IPS-18a (cell line): Measurements from ENCODE around the gene MGARP.
A peak's percentile ranks its signal among the peaks of the same experiment; 100 is the strongest.

Source experiments
- H3K27ac ChIP-seq: one replicate; pipeline ENCODE4 v1.5.1; 2013; ENCODE audit warnings: low read length
- H3K27me3 ChIP-seq: one replicate; pipeline ENCODE4 v1.6.1; 2013; ENCODE audit warnings: mild to moderate bottlenecking, low read length; ENCODE audit not compliant: control insufficient read depth, insufficient read depth
- H3K36me3 ChIP-seq: one replicate; pipeline ENCODE4 v1.6.1; 2013; ENCODE audit warnings: low read depth, low read length; ENCODE audit not compliant: control insufficient read depth
- H3K4me1 ChIP-seq: one replicate; pipeline ENCODE4 v1.6.1; 2013; ENCODE audit warnings: low read depth, low read length; ENCODE audit not compliant: control insufficient read depth
- H3K4me3 ChIP-seq: one replicate; pipeline ENCODE4 v1.5.1; 2013; ENCODE audit warnings: low read length
- H3K9ac ChIP-seq: one replicate; pipeline ENCODE4 v1.6.1; 2013; ENCODE audit warnings: mild to moderate bottlenecking, low read length, moderate library complexity
- H3K9me3 ChIP-seq: one replicate; pipeline ENCODE4 v1.6.1; 2013; ENCODE audit warnings: low read depth, low read length; ENCODE audit not compliant: control insufficient read depth

Gene MGARP

DNA sequence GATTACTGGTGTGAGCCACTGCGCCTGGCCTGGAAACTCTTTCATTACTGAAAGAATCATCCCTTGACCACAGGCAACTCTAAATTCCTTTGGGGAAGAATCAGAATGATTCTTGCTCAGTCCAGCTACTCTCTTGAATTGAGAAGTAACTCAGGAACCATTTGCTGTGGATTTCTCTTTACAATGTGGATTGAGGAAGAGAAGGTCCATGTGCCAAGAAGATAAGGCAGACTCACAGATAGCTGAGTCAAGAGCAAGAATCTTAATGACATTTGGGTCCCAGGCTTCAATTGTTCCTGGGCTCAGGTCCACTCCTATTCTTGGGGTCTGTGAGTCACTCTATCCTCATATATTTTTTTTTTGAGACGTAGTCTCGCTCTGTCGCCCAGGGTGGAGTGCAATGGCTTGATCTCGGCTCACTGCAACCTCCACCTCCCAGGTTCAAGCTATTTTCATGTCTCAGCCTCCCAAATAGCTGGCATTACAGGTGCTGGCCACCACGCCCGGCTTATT lies 6.2 kb upstream of the MGARP start:
- no peak overlapping the region for H3K27ac ChIP-seq
- no peak overlapping the region for H3K4me3 ChIP-seq
- H3K36me3 ChIP-seq = peaks cover 9% of the 10 kb centered on the region
- H3K9me3 ChIP-seq = no peaks in the 10 kb centered on the region
- H3K27me3 ChIP-seq = peaks cover 12% of the 10 kb centered on the region
- H3K9ac ChIP-seq = no peak overlapping the region
- no peaks in the 10 kb centered on the region for H3K4me1 ChIP-seq

DNA sequence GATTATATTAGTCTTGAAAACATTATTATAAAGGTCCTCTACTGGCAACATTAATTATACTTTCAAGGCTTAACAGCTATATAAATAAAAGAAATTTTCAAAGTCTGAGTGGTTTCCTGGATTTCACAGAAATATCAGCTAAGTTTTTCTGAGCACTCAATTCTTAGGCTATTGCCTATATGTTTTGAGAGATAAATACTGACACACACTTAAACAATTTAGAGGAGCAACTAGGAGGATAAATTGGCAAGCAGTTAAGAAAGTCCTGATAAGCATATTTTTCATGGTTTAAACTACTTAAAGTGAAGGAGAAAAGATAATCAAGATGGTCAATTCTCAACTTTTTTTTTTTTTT lies 2.7 kb upstream of the MGARP start:
- Histone ChIP-seq H3K4me3 (no peak overlapping the region), H3K9ac (no peak overlapping the region), H3K27ac (no peak overlapping the region), H3K36me3 (no peaks in the 10 kb centered on the region), H3K9me3 (no peaks in the 10 kb centered on the region), H3K27me3 (peaks cover 47% of the 10 kb centered on the region), H3K4me1 (peaks cover 13% of the 10 kb centered on the region)

DNA sequence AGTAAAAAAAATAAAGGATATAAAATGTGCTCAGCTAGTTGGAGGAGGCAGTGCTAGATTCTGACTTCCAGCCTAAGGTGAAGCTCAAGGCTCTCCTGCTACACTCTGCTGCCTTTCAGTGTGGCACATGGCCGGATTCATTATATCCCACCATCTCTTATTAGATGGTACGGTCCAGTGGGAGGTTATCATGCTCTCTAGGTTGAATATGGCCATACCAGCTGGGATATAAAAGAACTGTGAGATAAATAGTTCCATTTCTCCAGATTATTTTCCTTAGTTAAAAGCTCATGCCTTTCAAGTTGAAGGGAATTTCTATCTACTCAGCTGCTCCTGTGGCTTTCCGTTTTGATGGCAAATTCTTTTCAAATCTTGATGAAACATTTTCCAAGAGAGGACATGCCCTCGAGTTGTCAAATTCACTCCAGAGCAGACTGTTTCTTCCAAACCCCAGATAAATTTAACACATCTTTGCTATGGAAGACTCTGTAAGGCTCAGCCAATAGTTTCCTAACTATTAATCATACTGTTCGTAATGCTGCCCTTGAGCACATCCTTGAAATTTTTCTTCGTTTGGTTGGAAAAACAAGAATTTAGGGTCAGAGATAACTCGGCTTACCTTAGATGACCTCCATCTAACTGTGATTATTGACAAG lies 2.2 kb upstream of the MGARP start:
- no peaks in the 10 kb centered on the region for H3K9me3 ChIP-seq
- H3K27me3 ChIP-seq = peaks cover 52% of the 10 kb centered on the region
- H3K27ac ChIP-seq = no peak overlapping the region
- H3K4me3 ChIP-seq = no peak overlapping the region
- no peaks in the 10 kb centered on the region for H3K36me3 ChIP-seq
- H3K9ac ChIP-seq = no peak overlapping the region
- H3K4me1 ChIP-seq = peaks cover 13% of the 10 kb centered on the region

DNA sequence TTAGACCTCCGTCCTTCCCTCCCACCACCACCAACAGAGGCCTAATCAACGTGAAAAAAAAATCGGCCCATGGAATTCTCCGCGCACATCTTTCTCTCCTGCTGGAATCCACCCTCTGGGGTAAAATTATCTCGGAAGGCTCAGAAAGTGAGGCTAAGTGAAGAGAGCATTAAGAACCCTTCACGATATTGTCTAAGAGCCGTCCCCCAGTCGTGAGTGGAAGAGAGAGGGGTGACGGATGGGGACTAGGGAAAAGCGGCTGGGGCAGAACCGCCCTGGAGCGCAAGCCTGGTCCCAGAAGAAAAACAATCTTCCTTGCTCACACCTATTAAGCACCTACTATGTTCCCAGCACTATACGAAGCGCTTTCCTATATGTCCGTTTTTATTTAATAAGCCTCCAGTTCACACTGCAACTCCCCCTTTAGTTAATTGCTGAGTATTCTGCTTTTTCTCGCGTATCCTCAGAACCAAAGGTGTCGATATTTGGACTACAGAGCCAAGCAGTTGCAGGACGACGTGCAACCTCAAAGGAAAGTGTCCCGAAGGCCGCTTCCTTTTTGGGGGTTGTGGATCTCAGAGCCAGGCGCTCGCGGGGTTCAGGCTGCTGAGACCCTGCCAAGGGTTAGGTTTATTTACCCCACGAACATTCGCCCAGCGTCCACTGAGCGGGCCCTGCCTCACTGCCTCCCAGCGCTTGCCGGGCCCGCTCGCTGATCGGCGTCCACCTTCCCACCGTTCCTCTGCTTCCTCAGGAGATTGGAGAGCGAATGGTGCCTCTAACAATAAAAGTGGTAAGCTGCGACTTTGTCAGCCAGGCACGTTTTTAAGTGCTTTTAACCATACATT lies 889 bp downstream of the MGARP start:
- no peak overlapping the region for H3K27ac ChIP-seq
- H3K9ac ChIP-seq = no peak overlapping the region
- H3K4me3 ChIP-seq = peak overlapping the region; percentile 70
- no peaks in the 10 kb centered on the region for H3K9me3 ChIP-seq
- peaks cover 13% of the 10 kb centered on the region for H3K4me1 ChIP-seq
- no peaks in the 10 kb centered on the region for H3K36me3 ChIP-seq
- H3K27me3 ChIP-seq = peaks cover 64% of the 10 kb centered on the region

DNA sequence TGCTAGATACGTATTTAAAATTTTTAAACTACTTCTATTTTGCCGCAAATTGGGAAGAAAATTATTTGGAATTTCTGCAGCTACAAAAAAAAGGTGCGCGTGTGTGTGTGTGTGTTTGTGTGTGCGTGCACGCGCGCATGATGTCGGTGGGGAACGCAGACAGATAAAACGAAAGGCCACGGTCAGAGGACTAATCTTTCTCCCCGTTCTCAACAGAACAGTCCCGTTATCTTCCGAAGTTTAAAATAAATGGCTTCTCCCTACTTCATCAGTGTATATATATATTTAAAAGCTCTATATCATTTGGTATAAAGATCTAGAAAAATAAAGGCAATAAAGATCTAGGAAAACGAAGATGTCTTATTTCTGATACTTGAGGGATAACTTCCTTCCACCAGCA lies 1.5 kb downstream of the MGARP start:
- H3K9me3 ChIP-seq = no peaks in the 10 kb centered on the region
- H3K36me3 ChIP-seq = no peaks in the 10 kb centered on the region
- peaks cover 64% of the 10 kb centered on the region for H3K27me3 ChIP-seq
- no peak overlapping the region for H3K27ac ChIP-seq
- H3K4me1 ChIP-seq = peaks cover 13% of the 10 kb centered on the region
- no peak overlapping the region for H3K9ac ChIP-seq
- H3K4me3 ChIP-seq = peak overlapping the region; percentile 70

DNA sequence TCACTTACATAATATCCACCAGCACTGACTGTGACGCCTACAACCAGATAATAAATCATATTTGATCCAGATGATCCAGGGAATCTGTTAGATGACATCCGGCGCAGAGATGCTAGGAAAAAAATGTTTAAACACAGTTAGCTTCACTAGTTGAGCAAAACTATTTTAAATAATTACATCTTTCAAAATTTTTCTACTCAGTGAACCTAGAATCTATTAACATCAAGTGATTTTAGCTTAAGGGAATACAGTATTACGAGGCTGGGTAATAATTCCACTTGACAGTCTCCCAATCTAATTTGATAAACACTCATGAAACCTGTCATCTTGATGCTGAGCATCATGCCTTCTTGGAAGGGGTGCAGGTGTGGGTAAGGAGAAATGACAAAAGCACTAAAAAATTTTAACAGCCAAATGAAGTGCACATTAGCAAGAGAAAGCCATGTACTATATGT lies 4.7 kb downstream of the MGARP start:
- Histone ChIP-seq H3K27me3 (peaks cover 43% of the 10 kb centered on the region), H3K9me3 (no peaks in the 10 kb centered on the region), H3K9ac (no peak overlapping the region), H3K4me3 (no peak overlapping the region), H3K4me1 (peaks cover 11% of the 10 kb centered on the region), H3K27ac (no peak overlapping the region), H3K36me3 (no peaks in the 10 kb centered on the region)

DNA sequence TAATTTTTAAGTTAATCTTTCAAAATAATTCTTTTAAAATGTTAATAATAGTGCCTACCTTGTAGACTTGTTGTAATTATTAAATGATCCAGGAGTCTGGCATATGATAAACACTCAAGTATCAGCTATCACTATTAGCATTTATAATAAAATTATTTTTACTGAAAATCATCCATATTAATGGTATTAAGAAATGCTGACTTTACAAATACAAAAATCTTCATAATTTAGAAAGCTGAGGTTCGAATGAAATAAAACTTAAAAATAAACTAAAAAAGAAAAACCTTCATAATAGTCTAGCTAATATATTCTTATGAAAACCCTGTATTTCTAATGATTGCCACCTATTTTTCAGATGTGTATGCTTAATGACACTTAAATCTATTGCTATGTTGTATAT lies 5.2 kb downstream of the MGARP start:
- Histone ChIP-seq H3K27me3 (peaks cover 38% of the 10 kb centered on the region), H3K4me1 (peaks cover 10% of the 10 kb centered on the region), H3K9ac (no peak overlapping the region), H3K27ac (no peak overlapping the region), H3K4me3 (no peak overlapping the region), H3K36me3 (no peaks in the 10 kb centered on the region), H3K9me3 (no peaks in the 10 kb centered on the region)

DNA sequence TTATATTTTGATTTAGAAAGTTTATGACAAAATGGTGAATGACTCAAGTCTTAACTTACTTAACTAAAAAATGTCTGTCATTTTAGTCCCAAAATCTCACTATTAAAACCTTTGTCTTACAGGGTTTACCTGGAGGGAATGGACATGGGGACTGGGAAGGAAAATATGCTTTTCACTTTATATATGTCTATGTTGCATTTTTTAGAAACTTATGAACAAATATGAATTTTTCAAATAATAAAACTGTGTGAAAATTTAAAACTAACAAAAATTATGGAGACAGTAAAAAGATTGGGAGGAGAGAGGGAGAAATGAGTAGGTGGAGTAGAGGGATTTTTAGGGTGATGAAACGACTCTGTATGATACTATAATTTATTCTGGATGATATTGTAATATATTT lies 6.2 kb downstream of the MGARP start:
- Histone ChIP-seq H3K27ac (no peak overlapping the region), H3K4me1 (peaks cover 2% of the 10 kb centered on the region), H3K9ac (no peak overlapping the region), H3K9me3 (no peaks in the 10 kb centered on the region), H3K27me3 (peaks cover 28% of the 10 kb centered on the region), H3K36me3 (no peaks in the 10 kb centered on the region), H3K4me3 (no peak overlapping the region)

DNA sequence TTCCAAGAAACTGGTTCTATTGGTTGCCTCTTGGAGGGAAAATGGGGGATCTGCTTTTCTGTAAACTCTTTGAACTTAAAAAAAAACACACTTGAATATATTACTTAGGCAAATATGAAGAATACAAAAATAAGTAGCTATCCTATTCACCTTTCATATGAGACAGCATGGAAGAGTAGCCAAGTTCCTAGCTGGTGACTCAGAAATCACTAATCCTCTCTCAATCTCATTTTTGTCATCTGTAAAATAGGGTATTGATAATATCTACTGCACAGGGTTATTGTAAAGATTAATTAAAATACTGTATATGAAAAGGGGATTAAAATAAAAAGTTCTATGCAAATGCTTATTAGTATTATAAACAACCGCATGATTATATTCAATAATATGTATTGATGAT lies 12.7 kb downstream of the MGARP start:
- Histone ChIP-seq H3K9me3 (no peaks in the 10 kb centered on the region), H3K4me3 (no peak overlapping the region), H3K27ac (no peak overlapping the region), H3K4me1 (peaks cover 8% of the 10 kb centered on the region), H3K27me3 (no peaks in the 10 kb centered on the region), H3K36me3 (no peaks in the 10 kb centered on the region), H3K9ac (no peak overlapping the region)

DNA sequence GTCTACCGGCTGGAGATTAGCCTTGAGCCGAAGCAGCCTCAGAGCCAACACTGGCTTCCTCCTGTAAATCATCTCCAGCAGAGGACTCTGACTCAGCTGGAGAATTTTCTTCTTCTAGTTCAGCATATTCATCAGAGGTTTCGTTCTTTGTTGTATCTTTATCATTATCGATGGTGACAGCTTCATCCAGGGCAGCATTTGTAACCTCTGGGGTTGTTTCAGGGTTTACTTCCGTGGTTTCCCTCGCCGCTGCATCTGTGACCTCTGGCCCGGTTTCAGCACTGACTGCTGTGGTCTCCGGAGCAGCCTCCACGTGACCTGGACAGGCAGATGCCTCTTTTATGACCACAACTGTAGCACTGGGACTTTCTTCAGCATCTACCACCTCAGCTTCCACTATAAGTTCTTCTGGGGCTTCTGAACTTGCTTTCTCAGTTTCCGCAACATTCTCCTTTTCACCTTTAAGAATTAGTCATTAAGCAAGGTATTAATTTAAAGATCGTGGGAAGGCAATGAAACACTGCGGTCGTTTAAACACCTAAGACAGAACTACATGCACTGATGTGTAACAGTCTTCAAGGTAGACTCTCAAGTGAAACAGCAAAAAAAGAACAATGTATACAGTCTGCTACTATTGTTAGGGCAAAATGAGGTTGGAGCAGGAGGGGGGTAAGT lies 13.3 kb downstream of the MGARP start:
- H3K36me3 ChIP-seq = no peaks in the 10 kb centered on the region
- H3K4me3 ChIP-seq = no peak overlapping the region

DNA sequence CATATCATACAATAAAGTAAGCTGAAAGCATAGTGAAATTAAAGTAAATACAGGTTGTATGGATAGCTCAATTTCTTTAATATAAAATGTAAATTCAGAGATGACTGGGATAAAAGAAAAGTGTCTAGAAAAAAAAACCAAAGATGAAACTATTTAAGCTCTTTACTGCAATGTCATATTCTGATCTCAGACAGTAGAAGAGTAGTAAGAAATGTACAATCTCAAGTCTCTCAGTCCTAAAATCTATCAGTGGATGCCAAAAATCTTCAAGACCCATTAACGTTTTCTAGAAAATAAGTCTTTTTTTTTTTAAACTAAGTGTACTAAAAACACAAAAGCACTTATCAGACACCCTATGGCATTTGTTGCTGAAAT lies 13.8 kb downstream of the MGARP start:
- no peak overlapping the region for H3K4me3 ChIP-seq
- H3K9me3 ChIP-seq = no peaks in the 10 kb centered on the region
- no peak overlapping the region for H3K27ac ChIP-seq
- H3K4me1 ChIP-seq = peaks cover 8% of the 10 kb centered on the region
- no peak overlapping the region for H3K9ac ChIP-seq
- no peaks in the 10 kb centered on the region for H3K27me3 ChIP-seq
- no peaks in the 10 kb centered on the region for H3K36me3 ChIP-seq

More for the DNA sequence above, 13.3 kb downstream of the MGARP start:
- Histone ChIP-seq H3K9me3 (no peaks in the 10 kb centered on the region), H3K27ac (no peak overlapping the region), H3K27me3 (no peaks in the 10 kb centered on the region), H3K4me1 (peaks cover 8% of the 10 kb centered on the region), H3K9ac (no peak overlapping the region)
